Measurements from ENCODE around the gene NOSIP. TPM values are rescaled to one million over a fixed set of nuclear protein-coding genes. Genes with fewer than 3 reads are reported as not detected.

The NOSIP gene
- total RNA-seq, 2 donors from 2014 or later, result 70.6 to 75.2 TPM

DNA sequence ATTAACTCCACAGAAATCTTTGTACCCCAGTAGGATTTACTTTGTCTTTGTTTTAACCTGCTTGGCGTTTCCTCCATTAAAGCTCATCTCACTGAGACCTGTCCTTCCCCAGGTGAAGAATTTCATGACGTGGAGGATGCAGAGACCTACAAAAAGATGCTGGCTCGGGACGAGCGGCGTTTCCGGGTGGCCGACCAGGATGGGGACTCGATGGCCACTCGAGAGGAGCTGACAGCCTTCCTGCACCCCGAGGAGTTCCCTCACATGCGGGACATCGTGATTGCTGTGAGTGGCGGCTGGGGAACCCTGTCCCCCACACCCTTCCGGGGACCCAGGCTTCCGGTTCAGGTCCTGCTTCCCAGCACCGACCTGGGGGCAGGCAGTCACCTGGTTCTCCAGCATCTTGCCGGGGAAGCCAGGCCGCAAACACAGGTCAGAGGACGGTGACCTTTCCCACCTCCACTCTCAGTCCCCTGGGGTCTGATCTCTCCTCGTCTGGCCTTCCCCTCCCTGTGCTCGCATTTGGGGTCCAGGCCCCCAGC lies 43.4 kb downstream of the NOSIP start:
- Mint-ChIP-seq H3K4me1 (ENCODE audit: low read depth in 2 of 2) (peaks cover 18 to 23% of the 10 kb centered on the region in 2 donors), H3K4me3 (no peak overlapping the region), H3K9me3 (no peaks in the 10 kb centered on the region), H3K36me3 (no peaks in the 10 kb centered on the region), H3K27me3 (peaks cover 0 to 15% of the 10 kb centered on the region in 2 donors), H3K27ac (no peak overlapping the region)
- DNase-seq (ENCODE audit: low spot score) (no peak), ATAC-seq (no peak)

DNA sequence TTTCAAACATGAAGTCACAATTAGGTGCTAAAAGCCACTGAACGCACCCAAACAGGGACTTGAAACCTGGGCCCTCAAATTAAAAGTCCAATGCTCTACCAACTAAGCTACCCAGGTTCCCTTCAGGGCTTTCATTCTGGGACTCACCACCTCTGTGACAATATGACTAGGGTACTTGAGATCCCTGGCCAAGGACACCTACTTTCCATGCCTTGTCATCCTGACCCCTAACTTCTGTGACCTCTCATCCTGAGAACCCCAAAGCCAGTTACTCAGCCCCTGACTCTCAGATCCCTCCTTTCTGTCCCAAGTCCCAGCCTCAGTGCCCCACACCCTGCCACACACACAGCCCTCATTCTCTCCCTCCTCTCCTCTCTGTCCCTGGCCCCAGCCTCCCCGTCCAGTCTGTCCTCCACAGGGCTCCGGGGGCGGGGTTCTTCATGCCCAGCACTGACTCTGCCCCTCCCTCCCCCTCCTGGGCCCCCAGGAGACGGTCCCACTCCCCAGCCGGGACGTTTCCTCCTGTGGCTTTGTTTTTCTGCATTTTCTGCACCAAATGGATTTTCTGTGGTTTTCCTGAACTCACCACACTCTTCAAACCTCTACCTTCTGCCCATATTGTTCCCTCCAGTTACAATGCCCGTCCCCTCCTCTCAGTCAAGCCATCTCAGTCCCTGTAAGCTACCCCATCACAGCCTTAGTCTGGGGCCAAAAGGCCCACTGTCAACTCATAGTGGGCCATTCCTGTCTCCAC lies 45.5 kb downstream of the NOSIP start:
- no peak for DNase-seq (ENCODE audit: low spot score)
- no peaks in the 10 kb centered on the region for H3K9me3 Mint-ChIP-seq
- H3K4me1 Mint-ChIP-seq (ENCODE audit: low read depth in 2 of 2), result peaks cover 20 to 23% of the 10 kb centered on the region in 2 donors
- H3K36me3 Mint-ChIP-seq, result no peaks in the 10 kb centered on the region
- H3K27ac Mint-ChIP-seq, result peak overlapping the region; percentile 25 to 65
- no peak for ATAC-seq
- H3K27me3 Mint-ChIP-seq, result peaks cover 0 to 12% of the 10 kb centered on the region in 2 donors
- peak overlapping the region; percentile 90 for H3K4me3 Mint-ChIP-seq

DNA sequence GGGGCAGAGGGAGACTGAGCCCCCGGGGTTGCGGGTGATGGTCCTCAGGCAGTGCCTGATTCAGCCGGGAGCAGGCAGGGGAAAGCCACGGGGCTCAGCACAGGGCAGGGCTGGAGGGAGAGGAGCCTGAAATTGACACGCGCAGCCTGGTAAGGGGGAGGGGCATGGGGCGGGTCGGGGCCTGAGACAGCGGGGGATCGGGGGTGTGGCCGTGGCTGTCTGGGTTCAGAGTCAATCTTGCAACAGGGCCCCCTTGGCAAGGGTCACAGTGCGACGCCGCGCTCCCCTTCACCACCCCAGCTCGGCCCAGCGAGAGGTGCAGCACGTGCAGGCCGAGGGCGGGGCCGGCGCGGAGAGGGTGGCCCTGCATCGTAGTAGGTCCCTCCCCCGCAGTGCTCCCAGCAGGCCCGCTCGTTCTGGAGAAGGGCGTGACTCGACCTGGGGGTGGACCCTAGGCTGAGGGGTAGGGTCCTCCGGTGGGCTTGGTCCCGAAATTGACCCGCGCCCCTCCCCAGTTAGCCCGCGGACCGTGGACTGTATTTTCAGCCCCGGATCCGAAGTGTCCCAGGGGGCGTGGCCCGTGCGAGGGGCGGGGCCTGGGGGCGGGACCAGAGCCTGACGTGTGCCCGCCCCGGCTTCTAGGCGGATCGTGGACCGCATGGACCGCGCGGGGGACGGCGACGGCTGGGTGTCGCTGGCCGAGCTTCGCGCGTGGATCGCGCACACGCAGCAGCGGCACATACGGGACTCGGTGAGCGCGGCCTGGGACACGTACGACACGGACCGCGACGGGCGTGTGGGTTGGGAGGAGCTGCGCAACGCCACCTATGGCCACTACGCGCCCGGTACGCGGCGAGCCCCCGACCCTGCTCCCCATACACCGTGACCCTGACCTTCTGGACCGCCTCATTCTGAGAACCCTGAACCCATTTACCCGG lies 46.5 kb downstream of the NOSIP start:
- ATAC-seq (peak; percentile 92 to 94), DNase-seq (ENCODE audit: low spot score) (peak; percentile 86)
- Mint-ChIP-seq H3K27me3 (peaks cover 0 to 12% of the 10 kb centered on the region in 2 donors), H3K27ac (peak overlapping the region; percentile 25 to 70), H3K36me3 (no peaks in the 10 kb centered on the region), H3K4me3 (peak overlapping the region; percentile 90), H3K4me1 (ENCODE audit: low read depth in 2 of 2) (peaks cover 19 to 23% of the 10 kb centered on the region in 2 donors), H3K9me3 (no peaks in the 10 kb centered on the region)

DNA sequence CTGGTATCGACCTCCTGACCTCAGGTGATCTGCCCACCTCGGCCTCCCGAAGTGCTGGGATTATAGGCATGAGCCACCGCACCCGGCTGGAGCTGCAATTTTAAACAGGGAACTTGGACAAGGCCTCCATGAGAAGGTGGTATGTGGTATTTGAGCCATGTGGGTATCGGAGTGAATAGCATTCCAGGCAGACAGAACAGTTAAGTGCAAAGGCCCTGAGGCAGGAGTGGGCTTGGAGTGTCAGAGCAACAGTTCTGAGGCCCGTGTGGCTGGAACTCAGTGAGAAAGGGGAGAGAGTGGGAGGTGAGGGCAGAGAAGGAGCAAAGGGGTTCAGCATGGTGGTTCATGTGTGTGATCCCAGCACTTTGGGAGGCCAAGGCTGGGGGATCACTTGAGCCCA lies 49.6 kb downstream of the NOSIP start:
- no peak for ATAC-seq
- Mint-ChIP-seq H3K27ac (no peak overlapping the region), H3K36me3 (no peaks in the 10 kb centered on the region), H3K9me3 (no peaks in the 10 kb centered on the region), H3K4me3 (no peak overlapping the region), H3K4me1 (ENCODE audit: low read depth in 2 of 2) (peaks cover 34 to 37% of the 10 kb centered on the region in 2 donors), H3K27me3 (peaks cover 0 to 11% of the 10 kb centered on the region in 2 donors)
- no peak for DNase-seq (ENCODE audit: low spot score)

DNA sequence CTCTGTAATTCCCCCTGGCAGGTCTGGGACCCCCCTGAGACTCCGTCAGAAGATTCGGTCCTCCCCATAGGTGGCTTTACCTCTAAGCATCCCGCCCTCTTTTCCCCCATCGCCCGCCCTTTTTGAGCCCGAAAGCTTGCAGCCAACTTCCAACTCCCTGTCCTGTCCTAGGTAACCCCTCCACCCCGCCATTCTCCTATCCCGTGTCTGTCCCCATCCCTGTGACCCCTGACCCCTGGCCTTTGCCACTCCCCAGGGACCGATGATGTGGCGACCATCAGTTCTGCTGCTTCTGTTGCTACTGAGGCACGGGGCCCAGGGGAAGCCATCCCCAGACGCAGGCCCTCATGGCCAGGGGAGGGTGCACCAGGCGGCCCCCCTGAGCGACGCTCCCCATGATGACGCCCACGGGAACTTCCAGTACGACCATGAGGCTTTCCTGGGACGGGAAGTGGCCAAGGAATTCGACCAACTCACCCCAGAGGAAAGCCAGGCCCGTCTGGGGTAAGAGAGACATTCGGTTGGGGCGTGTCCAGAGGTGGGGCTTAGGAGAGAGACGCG lies 52.1 kb downstream of the NOSIP start:
- H3K9me3 Mint-ChIP-seq, result no peaks in the 10 kb centered on the region
- peak overlapping the region; percentile 61 to 67 for H3K27ac Mint-ChIP-seq
- H3K36me3 Mint-ChIP-seq, result no peaks in the 10 kb centered on the region

DNA sequence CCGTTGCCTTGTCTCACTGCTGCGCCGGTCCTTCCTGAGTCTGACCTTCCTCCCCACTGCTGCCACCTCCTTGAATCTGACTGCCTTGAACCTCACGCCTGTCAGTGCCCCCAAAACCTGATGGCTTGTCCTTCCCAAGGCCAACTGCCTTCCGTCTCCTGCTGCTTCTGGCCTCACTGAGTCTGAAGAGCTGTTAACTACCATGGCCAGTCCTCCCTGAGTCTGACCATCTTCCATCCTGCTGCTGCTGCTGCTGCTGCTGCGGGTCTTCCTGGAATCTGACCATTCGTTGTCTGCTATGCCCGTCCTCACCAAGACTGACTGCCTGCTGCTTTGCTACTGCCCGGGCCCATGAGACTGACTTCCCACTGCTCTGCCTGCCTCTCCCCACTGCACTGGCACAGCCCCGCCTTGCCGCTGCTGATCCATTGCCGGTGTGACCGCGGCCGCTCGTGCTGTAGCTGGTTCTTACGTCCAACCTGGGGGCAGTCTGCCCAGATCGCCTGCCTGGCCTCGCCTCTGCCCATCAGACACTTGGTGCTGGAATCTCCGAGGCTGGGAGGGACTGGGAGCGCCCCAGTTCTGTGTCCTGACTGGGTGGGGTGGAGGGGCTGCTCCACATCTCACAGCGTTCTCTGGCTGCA lies 55.4 kb downstream of the NOSIP start:
- Mint-ChIP-seq H3K27me3 (peaks cover 0 to 2% of the 10 kb centered on the region in 2 donors), H3K9me3 (no peaks in the 10 kb centered on the region), H3K4me1 (ENCODE audit: low read depth in 2 of 2) (peaks cover 14 to 15% of the 10 kb centered on the region in 2 donors), H3K27ac (no peak overlapping the region), H3K4me3 (no peak overlapping the region), H3K36me3 (no peaks in the 10 kb centered on the region)
- no peak for ATAC-seq
- no peak for DNase-seq (ENCODE audit: low spot score)

More for the DNA sequence above, 52.1 kb downstream of the NOSIP start:
- peaks cover 0 to 6% of the 10 kb centered on the region in 2 donors for H3K27me3 Mint-ChIP-seq
- DNase-seq (ENCODE audit: low spot score), result no peak
- no peak for ATAC-seq
- H3K4me3 Mint-ChIP-seq, result peak overlapping the region; percentile 64
- H3K4me1 Mint-ChIP-seq (ENCODE audit: low read depth in 2 of 2), result peaks cover 21 to 24% of the 10 kb centered on the region in 2 donors

DNA sequence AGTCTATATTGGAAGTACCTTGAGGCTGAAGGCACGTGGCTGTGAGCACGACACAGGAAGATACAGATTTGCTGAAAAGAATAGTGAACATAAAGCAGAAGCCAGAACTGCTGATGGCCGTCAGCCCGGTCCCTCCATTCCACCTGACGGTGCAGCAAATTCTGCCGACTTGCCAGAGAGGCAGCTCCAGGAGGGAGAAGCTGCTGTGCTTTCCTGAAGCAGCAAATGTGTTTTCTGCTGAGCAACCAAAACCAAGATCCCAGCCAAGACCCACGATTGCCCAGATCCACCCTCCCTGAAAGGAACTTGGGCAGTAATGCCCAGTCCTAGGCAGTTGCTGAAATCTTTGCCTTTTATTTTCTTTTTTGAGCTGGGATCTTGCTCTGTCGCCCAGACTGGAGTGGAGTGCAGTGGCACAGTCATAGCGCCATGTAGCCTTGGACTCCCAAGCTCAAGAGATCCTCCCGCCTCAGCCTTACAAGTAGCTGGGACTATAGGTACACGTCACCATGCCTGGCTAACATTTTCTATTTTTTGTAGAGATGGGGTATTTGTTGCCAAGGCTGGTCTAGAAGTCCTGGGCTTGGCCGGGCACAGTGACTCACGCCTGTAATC lies 59.5 kb downstream of the NOSIP start:
- Mint-ChIP-seq H3K27me3 (peaks cover 0 to 3% of the 10 kb centered on the region in 2 donors), H3K9me3 (no peaks in the 10 kb centered on the region), H3K4me1 (ENCODE audit: low read depth in 2 of 2) (peaks cover 2 to 3% of the 10 kb centered on the region in 2 donors), H3K36me3 (no peaks in the 10 kb centered on the region), H3K27ac (no peak overlapping the region), H3K4me3 (no peak overlapping the region)
- ATAC-seq, result no peak
- DNase-seq (ENCODE audit: low spot score), result no peak

DNA sequence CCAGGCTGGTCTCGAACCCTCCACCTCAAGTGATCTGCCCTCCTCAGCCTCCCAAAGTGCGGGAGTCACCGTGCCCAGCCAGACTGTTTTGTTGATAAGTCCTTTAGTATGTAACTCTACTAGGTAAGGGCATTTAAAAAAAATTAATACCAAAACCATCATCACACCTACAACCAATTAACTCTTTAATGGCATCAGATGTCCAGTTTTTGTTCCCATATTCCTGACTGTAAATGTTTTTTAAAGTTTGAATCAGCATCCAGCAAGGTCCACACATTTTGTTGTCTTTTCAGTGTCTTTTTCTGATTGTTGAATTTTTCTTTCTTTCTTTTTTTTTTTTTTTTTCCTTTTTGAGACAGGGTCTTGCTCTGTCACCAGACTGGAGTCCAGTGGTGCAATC lies 62.3 kb downstream of the NOSIP start:
- Mint-ChIP-seq H3K36me3 (no peaks in the 10 kb centered on the region), H3K27ac (no peak overlapping the region), H3K4me3 (no peak overlapping the region), H3K27me3 (peaks cover 0 to 4% of the 10 kb centered on the region in 2 donors), H3K4me1 (ENCODE audit: low read depth in 2 of 2) (peaks cover 5 to 9% of the 10 kb centered on the region in 2 donors), H3K9me3 (no peaks in the 10 kb centered on the region)
- no peak for DNase-seq (ENCODE audit: low spot score)
- ATAC-seq, result no peak

DNA sequence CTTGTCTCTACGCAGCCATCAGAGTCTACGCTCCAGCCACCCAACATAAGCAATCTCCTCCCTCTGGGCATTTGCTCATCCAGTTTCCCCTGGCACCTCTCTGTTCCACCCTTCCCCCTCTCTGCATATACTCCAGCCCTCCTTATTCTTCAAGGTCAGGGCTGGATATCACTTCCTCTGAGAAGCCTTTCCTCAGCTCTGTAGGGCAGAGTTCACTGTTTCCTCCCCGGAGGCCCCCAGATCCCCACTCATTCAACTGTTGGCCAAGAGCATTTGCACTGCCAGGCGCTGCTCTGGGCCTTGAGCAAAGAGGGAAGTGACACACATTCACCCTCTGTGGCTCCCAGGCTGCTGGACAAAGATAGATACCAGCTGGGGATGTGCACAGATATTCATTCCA lies 64.6 kb downstream of the NOSIP start:
- ATAC-seq, result no peak
- Mint-ChIP-seq H3K4me3 (peak overlapping the region; percentile 12), H3K27me3 (peaks cover 0 to 4% of the 10 kb centered on the region in 2 donors), H3K9me3 (no peaks in the 10 kb centered on the region), H3K36me3 (no peaks in the 10 kb centered on the region), H3K27ac (no peak overlapping the region), H3K4me1 (ENCODE audit: low read depth in 2 of 2) (peaks cover 20 to 24% of the 10 kb centered on the region in 2 donors)
- DNase-seq (ENCODE audit: low spot score), result no peak

DNA sequence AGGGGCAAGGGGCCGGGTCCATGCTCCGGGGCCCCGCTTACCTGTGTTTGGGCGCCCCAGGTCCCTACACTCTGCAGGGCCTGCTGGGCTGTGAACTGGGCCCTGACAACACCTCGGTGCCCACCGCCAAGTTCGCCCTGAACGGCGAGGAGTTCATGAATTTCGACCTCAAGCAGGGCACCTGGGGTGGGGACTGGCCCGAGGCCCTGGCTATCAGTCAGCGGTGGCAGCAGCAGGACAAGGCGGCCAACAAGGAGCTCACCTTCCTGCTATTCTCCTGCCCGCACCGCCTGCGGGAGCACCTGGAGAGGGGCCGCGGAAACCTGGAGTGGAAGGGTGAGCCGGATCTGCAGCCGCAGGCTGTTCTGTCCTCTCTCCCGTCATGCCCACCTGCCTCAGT lies 66.2 kb downstream of the NOSIP start:
- Mint-ChIP-seq H3K27me3 (peaks cover 0 to 4% of the 10 kb centered on the region in 2 donors), H3K4me1 (ENCODE audit: low read depth in 2 of 2) (peaks cover 20 to 24% of the 10 kb centered on the region in 2 donors)

DNA sequence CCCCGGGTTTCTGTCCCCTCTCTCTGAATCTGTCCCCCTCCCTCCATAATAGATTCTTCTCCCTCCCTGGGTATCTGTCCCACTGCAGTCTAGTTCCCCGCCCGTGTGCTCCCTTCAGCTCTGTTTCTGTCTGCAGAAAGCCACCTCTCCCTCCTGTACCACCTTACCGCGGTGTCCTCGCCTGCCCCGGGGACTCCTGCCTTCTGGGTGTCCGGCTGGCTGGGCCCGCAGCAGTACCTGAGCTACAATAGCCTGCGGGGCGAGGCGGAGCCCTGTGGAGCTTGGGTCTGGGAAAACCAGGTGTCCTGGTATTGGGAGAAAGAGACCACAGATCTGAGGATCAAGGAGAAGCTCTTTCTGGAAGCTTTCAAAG lies 66.6 kb downstream of the NOSIP start:
- Mint-ChIP-seq H3K36me3 (no peaks in the 10 kb centered on the region), H3K4me1 (ENCODE audit: low read depth in 2 of 2) (peaks cover 20 to 24% of the 10 kb centered on the region in 2 donors), H3K9me3 (no peaks in the 10 kb centered on the region), H3K4me3 (peak overlapping the region; percentile 82), H3K27ac (peak overlapping the region in 1 of 2 donors; percentile 56), H3K27me3 (peaks cover 0 to 4% of the 10 kb centered on the region in 2 donors)
- DNase-seq (ENCODE audit: low spot score), result no peak
- no peak for ATAC-seq

More for the DNA sequence above, 66.2 kb downstream of the NOSIP start:
- H3K4me3 Mint-ChIP-seq, result no peak overlapping the region
- DNase-seq (ENCODE audit: low spot score) (no peak), ATAC-seq (no peak)
- H3K27ac Mint-ChIP-seq, result peak overlapping the region in 1 of 2 donors; percentile 51
- H3K9me3 Mint-ChIP-seq, result no peaks in the 10 kb centered on the region
- no peaks in the 10 kb centered on the region for H3K36me3 Mint-ChIP-seq

DNA sequence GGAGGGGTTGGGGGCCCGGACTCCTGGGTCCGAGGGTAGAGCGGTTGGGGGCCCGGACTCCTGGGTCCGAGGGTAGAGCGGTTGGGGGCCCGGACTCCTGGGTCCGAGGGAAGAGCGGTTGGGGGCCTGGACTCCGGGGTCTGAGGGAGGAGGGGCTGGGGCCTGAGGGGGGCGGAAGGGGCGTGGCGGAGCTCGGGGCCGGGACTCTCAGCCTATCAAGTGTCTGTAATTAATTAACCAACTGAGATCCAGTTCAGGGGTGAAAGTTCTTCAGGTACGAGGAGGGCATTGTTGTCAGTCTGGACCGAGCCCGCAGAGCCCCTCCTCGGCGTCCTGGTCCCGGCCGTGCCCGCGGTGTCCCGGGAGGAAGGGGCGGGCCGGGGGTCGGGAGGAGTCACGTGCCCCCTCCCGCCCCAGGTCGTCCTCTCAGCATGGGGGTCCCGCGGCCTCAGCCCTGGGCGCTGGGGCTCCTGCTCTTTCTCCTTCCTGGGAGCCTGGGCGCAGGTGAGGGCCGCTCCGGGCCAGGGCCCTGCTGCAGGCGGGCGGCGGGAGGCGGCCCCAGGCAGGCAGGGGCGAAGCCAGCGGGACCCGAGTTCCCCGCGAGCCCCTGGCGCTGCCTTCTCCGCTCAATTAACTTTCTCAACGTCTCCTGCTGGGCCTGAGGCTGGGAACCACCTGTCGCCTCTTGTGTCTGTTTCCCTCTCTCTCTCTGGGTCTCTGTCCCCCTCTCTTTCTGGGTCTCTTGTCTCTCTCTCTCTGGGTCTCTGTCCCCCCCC lies 67.2 kb downstream of the NOSIP start:
- H3K27me3 Mint-ChIP-seq, result peaks cover 0 to 4% of the 10 kb centered on the region in 2 donors
- H3K4me3 Mint-ChIP-seq, result peak overlapping the region; percentile 82
- DNase-seq (ENCODE audit: low spot score), result no peak
- H3K4me1 Mint-ChIP-seq (ENCODE audit: low read depth in 2 of 2), result peaks cover 20 to 24% of the 10 kb centered on the region in 2 donors
- H3K27ac Mint-ChIP-seq, result peak overlapping the region in 1 of 2 donors; percentile 56
- no peaks in the 10 kb centered on the region for H3K9me3 Mint-ChIP-seq
- H3K36me3 Mint-ChIP-seq, result no peaks in the 10 kb centered on the region
- peak; percentile 58 to 65 for ATAC-seq

Data from natural killer cell treated with Interleukin-12 subunit alpha and Interleukin-12 subunit beta and Interleukin-15 and Interleukin-18, amount 100 ng/mL, for 72 hours (primary cell).